Liver (tissue), 9 donors: Measurements from ENCODE around the gene EEF2K. TPM values are rescaled to one million over a fixed set of nuclear protein-coding genes. Genes with fewer than 3 reads are reported as not detected.

ENCODE experiments used
- DNase-seq: peaks from one replicate; pipeline ENCODE4 v3.0.0-alpha.2; 2017; ENCODE audit warnings: low spot score
- H3K27ac ChIP-seq, 2 donors: one replicate each; pipeline ENCODE4 v1.7.0; 2013; ENCODE audit warnings: inconsistent platforms in 2 of 2, low read length in 2 of 2, control low read depth in 1 of 2, low read depth in 1 of 2, mild to moderate bottlenecking in 1 of 2
- H3K27me3 ChIP-seq, 4 donors: one replicate each; pipeline versions ENCODE4 v1.6.1 to v1.7.0; 2013; ENCODE audit warnings: low read length in 3 of 4, inconsistent platforms in 1 of 4, mild to moderate bottlenecking in 1 of 4, moderate library complexity in 1 of 4; ENCODE audit not compliant: control insufficient read depth in 4 of 4, insufficient read depth in 4 of 4
- H3K36me3 ChIP-seq, 4 donors: one replicate each; pipeline versions ENCODE4 v1.6.1 to v1.7.0; 2013; ENCODE audit warnings: low read length in 3 of 4, mild to moderate bottlenecking in 3 of 4, low read depth in 1 of 4, moderate library complexity in 1 of 4; ENCODE audit not compliant: control insufficient read depth in 4 of 4, insufficient read depth in 3 of 4
- H3K4me1 ChIP-seq, 4 donors: one replicate each; pipeline versions ENCODE4 v1.6.1 to v1.7.0; 2013; ENCODE audit warnings: low read length in 3 of 4, mild to moderate bottlenecking in 3 of 4, moderate library complexity in 1 of 4; ENCODE audit not compliant: control insufficient read depth in 4 of 4, insufficient read depth in 4 of 4
- H3K4me3 ChIP-seq, 3 donors: one replicate each; pipeline versions ENCODE4 v1.6.1 to v1.7.0; 2013; ENCODE audit warnings: low read length in 3 of 3, control low read depth in 1 of 3, low read depth in 1 of 3, mild to moderate bottlenecking in 1 of 3
- H3K9ac ChIP-seq, 2 donors: one replicate each; pipeline ENCODE4 v1.7.0; 2013; ENCODE audit warnings: low read length in 2 of 2, mild to moderate bottlenecking in 2 of 2, moderate library complexity in 2 of 2, control low read depth in 1 of 2, low read depth in 1 of 2
- H3K9me3 ChIP-seq, 4 donors: one replicate each; pipeline versions ENCODE4 v1.6.1 to v1.7.0; 2013; ENCODE audit warnings: low read length in 3 of 4; ENCODE audit not compliant: control insufficient read depth in 4 of 4
- EGR1 ChIP-seq, 2 donors: IDR thresholded peaks; 2 replicates each; pipeline ENCODE4 v1.6.1; 2016 to 2018; ENCODE audit warnings: antibody characterized with exemption in 2 of 2, low read depth in 2 of 2
- FOXA1 ChIP-seq: IDR thresholded peaks from 2 replicates; pipeline ENCODE4 v1.6.1; 2016; ENCODE audit warnings: antibody characterized with exemption
- FOXA2 ChIP-seq: IDR thresholded peaks from 2 replicates; pipeline ENCODE4 v1.6.1; 2016; ENCODE audit warnings: antibody characterized with exemption
- GABPA ChIP-seq, 2 donors: IDR thresholded peaks in 1 of 2; conservative IDR thresholded peaks in 1 of 2; 2 replicates each; pipeline ENCODE4 v1.6.1; 2016; ENCODE audit warnings: antibody characterized with exemption in 2 of 2, mild to moderate bottlenecking in 1 of 2, moderate library complexity in 1 of 2
- HNF4A ChIP-seq, 2 donors: conservative IDR thresholded peaks; 2 replicates each; pipeline ENCODE4 v1.6.1; 2016; ENCODE audit warnings: antibody characterized with exemption in 2 of 2, mild to moderate bottlenecking in 2 of 2
- HNF4G ChIP-seq: IDR thresholded peaks from 2 replicates; pipeline ENCODE4 v1.6.1; 2016; ENCODE audit warnings: antibody characterized with exemption
- JUND ChIP-seq, 2 donors: IDR thresholded peaks; 2 replicates each; pipeline ENCODE4 v1.6.1; 2016; ENCODE audit warnings: antibody characterized with exemption in 2 of 2
- NR2F2 ChIP-seq: IDR thresholded peaks from 2 replicates; pipeline ENCODE4 v1.6.1; 2016; ENCODE audit warnings: antibody characterized with exemption
- RAD21 ChIP-seq, 2 donors: IDR thresholded peaks; 2 replicates each; pipeline ENCODE4 v1.6.1; 2016; ENCODE audit warnings: antibody characterized with exemption in 2 of 2, mild to moderate bottlenecking in 2 of 2
- REST ChIP-seq: IDR thresholded peaks from 2 replicates; pipeline ENCODE4 v1.6.1; 2016; ENCODE audit warnings: antibody characterized with exemption, mild to moderate bottlenecking
- RXRA ChIP-seq, 2 donors: IDR thresholded peaks; 2 replicates each; pipeline ENCODE4 v1.6.1; 2017 to 2018; ENCODE audit warnings: antibody characterized with exemption in 2 of 2, mild to moderate bottlenecking in 1 of 2
- SP1 ChIP-seq: IDR thresholded peaks from 2 replicates; pipeline ENCODE4 v1.6.1; 2018; ENCODE audit warnings: antibody characterized with exemption, mild to moderate bottlenecking
- TAF1 ChIP-seq: conservative IDR thresholded peaks from 2 replicates; pipeline ENCODE4 v1.6.1; 2016; ENCODE audit warnings: antibody characterized with exemption, mild to moderate bottlenecking
- YY1 ChIP-seq: IDR thresholded peaks from 2 replicates; pipeline ENCODE4 v1.6.1; 2016; ENCODE audit warnings: antibody characterized with exemption, mild to moderate bottlenecking
- ZBTB33 ChIP-seq: IDR thresholded peaks from 2 replicates; pipeline ENCODE4 v1.6.1; 2016; ENCODE audit warnings: antibody characterized with exemption
- WGBS: extraction: QIAGEN DNeasy Blood & Tissue Kit; methylation state at CpG from one replicate; pipeline ENCODE4 v1.1.7; 2013; 5-methylcytosine and 5-hydroxymethylcytosine counted together
- polyA plus RNA-seq, 2 donors: library from polyadenylated mRNA; stranded (reverse) in 1 of 2; unstranded in 1 of 2; fragments of 200-250 nt in 1 of 2; fragments of >200 nt in 1 of 2; fragmentation: Nextera tagmentation in 1 of 2; extraction: Ambion mirVana in 1 of 2; gene quantifications; one replicate each; pipeline versions ENCODE4 v1.2.1 to v1.2.3, GENCODE V29; 2013 to 2015
- total RNA-seq, 2 donors: library from RNA; depleted of rRNA; stranded (reverse); fragments of >200 nt; gene quantifications; one replicate each; pipeline ENCODE4 v1.2.3, GENCODE V29; 2014
- TF ChIP-seq, protein P1 (sequence below): fragments of 150-350 bp; IDR thresholded peaks from 2 replicates; pipeline ENCODE4 v1.5.1; 2017; ENCODE audit warnings: improper control_type of control experiment, low read depth, low read length; ENCODE audit not compliant: missing input control
- TF ChIP-seq, protein P2 (sequence below): IDR thresholded peaks from 2 replicates; pipeline ENCODE4 v1.6.1; 2016; ENCODE audit warnings: antibody characterized with exemption
- TF ChIP-seq, protein P3 (sequence below): IDR thresholded peaks from 2 replicates; pipeline ENCODE4 v1.6.1; 2016; ENCODE audit warnings: antibody characterized with exemption
- donor health status: healthy.
- donor health status: healthy.
- donor health status: healthy.
- donor health status: healthy.
- donor health status: healthy.

Gene EEF2K
- total and polyA plus RNA-seq, 4 donors = 3.2 to 14.3 (median 8.0) TPM

DNA sequence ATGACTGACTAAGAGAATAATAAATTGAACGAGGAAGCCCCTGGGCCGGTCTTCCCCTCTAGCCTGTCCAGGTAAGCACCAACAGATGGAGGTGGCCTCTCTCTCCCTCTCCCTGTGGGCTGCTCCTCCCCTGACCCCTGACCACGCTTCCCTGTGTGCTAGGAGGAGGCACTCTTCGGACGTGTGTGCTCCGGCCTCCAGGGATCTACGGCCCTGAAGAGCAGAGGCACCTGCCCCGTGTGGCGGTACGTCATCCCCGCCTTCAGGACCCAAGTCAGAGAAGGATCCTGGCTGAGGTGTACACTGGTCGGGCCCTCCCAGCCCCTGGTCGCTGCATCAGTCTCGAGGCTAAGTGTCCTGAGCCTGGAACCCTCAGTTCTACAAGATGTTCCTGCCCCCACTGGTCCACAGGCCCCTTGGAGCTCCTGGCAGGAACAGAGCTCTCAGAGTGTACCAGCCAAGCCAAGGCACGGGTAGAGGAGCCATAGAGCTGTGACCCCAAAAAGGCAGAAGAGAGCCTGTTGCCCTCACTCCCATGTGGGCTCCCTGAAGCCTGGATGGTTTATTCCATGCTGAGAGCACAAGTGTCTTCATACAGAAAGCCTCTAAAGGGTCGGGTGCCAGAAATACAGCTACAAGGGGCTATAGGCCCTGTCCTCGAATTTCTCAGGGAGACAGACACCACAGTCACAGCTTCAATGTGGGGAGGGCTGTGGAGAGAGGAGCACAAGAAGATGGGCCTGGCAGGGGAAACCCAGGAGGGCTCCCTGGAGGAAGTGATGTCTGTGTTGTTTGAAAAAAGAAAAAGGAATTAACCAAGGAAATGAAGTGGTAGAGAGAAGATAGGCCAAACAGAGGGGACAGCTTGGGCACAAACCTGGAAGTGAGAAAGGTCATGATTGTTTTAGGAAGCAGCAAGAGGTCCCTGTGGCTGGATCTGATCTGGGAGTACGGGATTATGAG, 27.8 kb upstream of the EEF2K start:
- no peaks in the 10 kb centered on the region for H3K36me3 ChIP-seq
- H3K27ac ChIP-seq = no peak overlapping the region
- H3K9me3 ChIP-seq = no peaks in the 10 kb centered on the region
- TF ChIP-seq FOXA2 = no peak
- no peak for TF ChIP-seq GABPA (IDR thresholded peaks at IDR 0.05 in 1 of 2, conservative IDR thresholded peaks at IDR 0.05 in 1 of 2)
- TF ChIP-seq, protein P1, sequence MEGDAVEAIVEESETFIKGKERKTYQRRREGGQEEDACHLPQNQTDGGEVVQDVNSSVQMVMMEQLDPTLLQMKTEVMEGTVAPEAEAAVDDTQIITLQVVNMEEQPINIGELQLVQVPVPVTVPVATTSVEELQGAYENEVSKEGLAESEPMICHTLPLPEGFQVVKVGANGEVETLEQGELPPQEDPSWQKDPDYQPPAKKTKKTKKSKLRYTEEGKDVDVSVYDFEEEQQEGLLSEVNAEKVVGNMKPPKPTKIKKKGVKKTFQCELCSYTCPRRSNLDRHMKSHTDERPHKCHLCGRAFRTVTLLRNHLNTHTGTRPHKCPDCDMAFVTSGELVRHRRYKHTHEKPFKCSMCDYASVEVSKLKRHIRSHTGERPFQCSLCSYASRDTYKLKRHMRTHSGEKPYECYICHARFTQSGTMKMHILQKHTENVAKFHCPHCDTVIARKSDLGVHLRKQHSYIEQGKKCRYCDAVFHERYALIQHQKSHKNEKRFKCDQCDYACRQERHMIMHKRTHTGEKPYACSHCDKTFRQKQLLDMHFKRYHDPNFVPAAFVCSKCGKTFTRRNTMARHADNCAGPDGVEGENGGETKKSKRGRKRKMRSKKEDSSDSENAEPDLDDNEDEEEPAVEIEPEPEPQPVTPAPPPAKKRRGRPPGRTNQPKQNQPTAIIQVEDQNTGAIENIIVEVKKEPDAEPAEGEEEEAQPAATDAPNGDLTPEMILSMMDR = no peak
- TF ChIP-seq RAD21 (IDR thresholded peaks at IDR 0.05) = no peak
- no peak for TF ChIP-seq FOXA1
- H3K4me1 ChIP-seq = no peaks in the 10 kb centered on the region
- WGBS = 85% methylated on average over 18 of the region's 18 CpGs
- no peak overlapping the region for H3K4me3 ChIP-seq
- no peak for DNase-seq
- H3K9ac ChIP-seq = no peak overlapping the region
- no peaks in the 10 kb centered on the region for H3K27me3 ChIP-seq

DNA sequence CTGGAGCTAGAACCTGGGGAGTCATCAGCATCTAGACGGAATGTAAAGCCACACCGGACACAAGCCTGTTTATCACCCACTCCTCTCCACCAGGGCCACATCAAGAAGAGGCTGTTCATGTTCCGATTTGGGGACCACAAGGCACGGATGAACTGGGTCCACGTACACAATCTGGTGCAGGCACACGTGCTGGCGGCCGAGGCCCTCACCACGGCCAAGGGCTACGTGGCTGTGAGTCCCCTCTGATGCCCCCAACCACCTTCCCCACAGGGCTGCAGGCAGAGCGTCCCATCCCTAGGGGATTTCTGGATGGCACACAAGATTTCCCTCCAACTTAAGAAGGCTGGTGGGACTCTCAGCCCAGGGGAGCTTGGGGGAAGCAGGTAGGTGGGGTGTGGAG, 24.7 kb upstream of the EEF2K start:
- H3K4me3 ChIP-seq = no peak overlapping the region
- H3K36me3 ChIP-seq = no peaks in the 10 kb centered on the region
- H3K9me3 ChIP-seq = no peaks in the 10 kb centered on the region
- H3K27ac ChIP-seq = no peak overlapping the region
- no peak overlapping the region for H3K9ac ChIP-seq
- no peaks in the 10 kb centered on the region for H3K27me3 ChIP-seq
- 89% methylated on average over 11 of the region's 11 CpGs for WGBS
- DNase-seq = no peak
- H3K4me1 ChIP-seq = no peaks in the 10 kb centered on the region
- TF ChIP-seq, protein P1 = no peak
- TF ChIP-seq NR2F2 (no peak), HNF4G (no peak), YY1 (no peak), FOXA1 (no peak), TAF1 (no peak), JUND (IDR thresholded peaks at IDR 0.05) (no peak), REST (no peak), RAD21 (IDR thresholded peaks at IDR 0.05) (no peak), EGR1 (IDR thresholded peaks at IDR 0.05; ENCODE audit: low read depth in 2 of 2) (no peak), HNF4A (conservative IDR thresholded peaks at IDR 0.05) (no peak), ZBTB33 (no peak), SP1 (no peak), GABPA (IDR thresholded peaks at IDR 0.05 in 1 of 2, conservative IDR thresholded peaks at IDR 0.05 in 1 of 2) (no peak), FOXA2 (no peak), RXRA (IDR thresholded peaks at IDR 0.05) (no peak)
- TF ChIP-seq, protein P2, sequence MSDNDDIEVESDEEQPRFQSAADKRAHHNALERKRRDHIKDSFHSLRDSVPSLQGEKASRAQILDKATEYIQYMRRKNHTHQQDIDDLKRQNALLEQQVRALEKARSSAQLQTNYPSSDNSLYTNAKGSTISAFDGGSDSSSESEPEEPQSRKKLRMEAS = no peak
- TF ChIP-seq, protein P3, sequence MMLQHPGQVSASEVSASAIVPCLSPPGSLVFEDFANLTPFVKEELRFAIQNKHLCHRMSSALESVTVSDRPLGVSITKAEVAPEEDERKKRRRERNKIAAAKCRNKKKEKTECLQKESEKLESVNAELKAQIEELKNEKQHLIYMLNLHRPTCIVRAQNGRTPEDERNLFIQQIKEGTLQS = no peak
